Measurements from ENCODE around the gene FABP1. TPM values are rescaled to one million over a fixed set of nuclear protein-coding genes. Genes with fewer than 3 reads are reported as not detected.

FABP1 gene
- total RNA-seq, result not detected

- DNase-seq (ENCODE audit: low spot score), result no peak
- no peak within 1 kb of the TSS for H3K4me3 ChIP-seq
- no peaks in the 10 kb centered on the region for H3K9me3 ChIP-seq
- no peak within 1 kb of the TSS for H3K27ac ChIP-seq
- H3K4me1 ChIP-seq, result no peaks in the 10 kb centered on the region
- TF ChIP-seq, protein P1, sequence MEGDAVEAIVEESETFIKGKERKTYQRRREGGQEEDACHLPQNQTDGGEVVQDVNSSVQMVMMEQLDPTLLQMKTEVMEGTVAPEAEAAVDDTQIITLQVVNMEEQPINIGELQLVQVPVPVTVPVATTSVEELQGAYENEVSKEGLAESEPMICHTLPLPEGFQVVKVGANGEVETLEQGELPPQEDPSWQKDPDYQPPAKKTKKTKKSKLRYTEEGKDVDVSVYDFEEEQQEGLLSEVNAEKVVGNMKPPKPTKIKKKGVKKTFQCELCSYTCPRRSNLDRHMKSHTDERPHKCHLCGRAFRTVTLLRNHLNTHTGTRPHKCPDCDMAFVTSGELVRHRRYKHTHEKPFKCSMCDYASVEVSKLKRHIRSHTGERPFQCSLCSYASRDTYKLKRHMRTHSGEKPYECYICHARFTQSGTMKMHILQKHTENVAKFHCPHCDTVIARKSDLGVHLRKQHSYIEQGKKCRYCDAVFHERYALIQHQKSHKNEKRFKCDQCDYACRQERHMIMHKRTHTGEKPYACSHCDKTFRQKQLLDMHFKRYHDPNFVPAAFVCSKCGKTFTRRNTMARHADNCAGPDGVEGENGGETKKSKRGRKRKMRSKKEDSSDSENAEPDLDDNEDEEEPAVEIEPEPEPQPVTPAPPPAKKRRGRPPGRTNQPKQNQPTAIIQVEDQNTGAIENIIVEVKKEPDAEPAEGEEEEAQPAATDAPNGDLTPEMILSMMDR (IDR thresholded peaks at IDR 0.05), result no peak
- no peaks in the 10 kb centered on the region for H3K27me3 ChIP-seq
- H3K36me3 ChIP-seq, result no peaks in the 10 kb centered on the region
Observed at GRCh38 chr2:88127888-88128653, at the start of gene FABP1. FABP1 (minus strand) TSS chr2:88128062; CDS start chr2:88128017, 45 bp downstream.

DNA sequence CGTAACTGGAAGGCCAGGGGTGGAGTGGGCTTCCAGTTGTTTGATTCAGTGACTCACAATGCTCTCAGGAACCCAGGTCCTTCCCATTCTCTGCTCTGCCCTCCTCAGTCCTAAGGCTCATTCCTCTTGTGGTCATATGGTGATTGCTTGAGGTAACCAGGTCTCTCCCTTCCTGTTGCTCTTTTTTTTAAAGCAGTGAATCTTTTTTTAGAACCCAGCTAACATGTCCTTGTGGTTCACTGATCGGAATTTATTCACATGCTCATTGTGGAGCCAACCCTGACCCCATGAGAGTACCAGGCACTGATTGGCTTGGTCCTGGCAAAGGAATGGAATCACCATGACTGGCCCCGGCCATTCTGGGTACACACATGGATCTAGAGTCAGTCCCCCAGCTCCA lies 49.7 kb upstream of the FABP1 start:
- TF ChIP-seq, protein P1 (IDR thresholded peaks at IDR 0.05), result no peak
- Histone ChIP-seq H3K27ac (peak overlapping the region; percentile 51 to 65), H3K4me1 (peaks cover 0 to 19% of the 10 kb centered on the region in 2 donors), H3K27me3 (no peaks in the 10 kb centered on the region), H3K4me3 (no peak overlapping the region), H3K36me3 (peaks cover 5% of the 10 kb centered on the region), H3K9me3 (no peaks in the 10 kb centered on the region)
- no peak for DNase-seq (ENCODE audit: low spot score)

DNA sequence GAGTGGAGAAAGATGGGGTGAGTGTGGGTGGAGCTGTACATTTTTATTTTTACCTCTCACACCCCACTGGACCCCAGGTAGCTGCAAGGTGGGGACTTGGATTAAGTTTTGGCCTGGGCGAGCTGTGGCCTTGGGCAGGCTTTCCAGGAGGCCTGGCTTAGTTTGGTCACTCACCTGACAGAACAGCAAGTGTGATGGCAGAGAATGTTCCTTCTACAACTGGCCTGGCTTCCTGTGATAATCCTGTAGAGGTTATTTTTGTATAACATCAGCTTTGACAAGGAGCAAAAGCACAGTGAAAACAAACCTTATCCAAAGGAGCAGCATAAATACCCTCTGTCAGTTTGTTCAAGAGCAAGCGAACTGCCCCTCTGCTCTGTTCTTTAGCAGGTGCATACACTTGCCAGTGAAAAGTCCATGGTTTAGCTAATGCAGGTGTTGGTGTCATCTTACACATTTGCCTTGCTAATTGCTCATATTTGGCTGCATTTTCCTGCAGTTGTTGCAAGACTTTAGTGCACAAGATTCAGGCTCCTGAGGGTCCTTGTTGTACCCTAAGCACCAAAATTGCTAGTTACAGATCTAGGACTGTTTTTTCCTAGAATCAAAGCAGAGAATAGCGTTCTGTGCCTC lies 48.6 kb upstream of the FABP1 start:
- Histone ChIP-seq H3K36me3 (no peaks in the 10 kb centered on the region), H3K27me3 (no peaks in the 10 kb centered on the region), H3K4me1 (peaks cover 0 to 19% of the 10 kb centered on the region in 2 donors), H3K4me3 (no peak overlapping the region), H3K9me3 (no peaks in the 10 kb centered on the region), H3K27ac (peak overlapping the region; percentile 51 to 65)
- DNase-seq (ENCODE audit: low spot score), result no peak
- TF ChIP-seq, protein P1 (IDR thresholded peaks at IDR 0.05), result no peak

DNA sequence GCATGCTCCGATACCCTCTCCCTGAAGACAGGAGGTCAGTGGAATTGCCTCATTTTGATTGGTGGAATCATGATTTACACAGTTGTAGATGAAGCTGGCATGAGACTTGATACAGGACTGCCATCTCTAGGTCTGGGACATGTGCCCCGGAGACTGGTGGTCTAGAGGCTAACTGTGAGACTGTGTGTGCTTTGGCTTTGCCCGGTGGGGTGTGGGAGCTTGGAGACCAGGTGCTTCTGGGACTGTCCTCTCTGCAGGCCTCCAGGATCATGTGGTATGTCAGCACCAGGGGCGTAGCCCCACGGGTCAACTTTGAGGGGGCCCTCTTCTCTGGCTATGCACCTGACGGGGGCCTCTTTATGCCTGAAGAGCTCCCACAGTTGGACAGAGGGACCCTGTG lies 45.0 kb upstream of the FABP1 start:
- H3K4me3 ChIP-seq, result no peak overlapping the region
- H3K27ac ChIP-seq, result no peak overlapping the region
- H3K4me1 ChIP-seq, result peaks cover 0 to 27% of the 10 kb centered on the region in 2 donors
- no peak for DNase-seq (ENCODE audit: low spot score)
- H3K9me3 ChIP-seq, result no peaks in the 10 kb centered on the region
- H3K27me3 ChIP-seq, result no peaks in the 10 kb centered on the region
- H3K36me3 ChIP-seq, result no peaks in the 10 kb centered on the region
- TF ChIP-seq, protein P1 (IDR thresholded peaks at IDR 0.05), result no peak

- H3K4me1 ChIP-seq, result peaks cover 0 to 22% of the 10 kb centered on the region in 2 donors
- TF ChIP-seq, protein P1 (IDR thresholded peaks at IDR 0.05), result no peak
- H3K27ac ChIP-seq, result no peak overlapping the region
Observed at GRCh38 chr2:88171966-88172365, 44.1 kb upstream of the FABP1 start.

More at GRCh38 chr2:88171966-88172365, 44.1 kb upstream of the FABP1 start:
- H3K27me3 ChIP-seq, result no peaks in the 10 kb centered on the region
- no peak for DNase-seq (ENCODE audit: low spot score)
- H3K4me3 ChIP-seq, result no peak overlapping the region
- no peaks in the 10 kb centered on the region for H3K9me3 ChIP-seq
- H3K36me3 ChIP-seq, result no peaks in the 10 kb centered on the region

Data from right atrium auricular region (tissue), 2 donors.